EL (cell line): Measurements from ENCODE around the gene DDX43.
"Not testable (repeated sequence)": the region's sequence is repeated elsewhere in the genome, so short reads cannot be mapped to it uniquely, and the experiment has no call there.

ENCODE experiments used
- DNase-seq: peaks from one replicate; pipeline ENCODE4 v3.0.0-alpha.2; 2016

The DDX43 gene

GRCh38 chr6:73389854-73390253 is 4.8 kb upstream of the DDX43 start:
- DNase-seq, result no peak

DNA sequence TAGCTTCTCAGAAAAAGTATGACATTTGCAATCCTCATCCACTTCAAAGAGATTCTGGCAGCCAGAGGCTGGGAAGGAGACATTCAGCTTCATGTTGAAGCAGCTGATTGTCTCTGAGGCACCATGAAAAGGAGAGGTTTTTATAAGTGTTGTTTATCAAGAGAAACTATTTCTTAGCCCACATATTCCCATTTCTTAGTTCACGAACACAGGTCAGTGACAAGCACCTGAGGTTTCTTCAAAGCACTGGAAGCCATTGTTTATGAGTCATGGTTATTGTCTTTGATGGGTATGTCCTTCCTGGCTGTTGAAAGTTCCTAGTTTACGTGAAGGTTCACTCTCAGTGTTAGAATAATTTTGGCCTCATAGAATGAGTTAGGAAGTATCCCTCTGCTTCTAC is 3.0 kb upstream of the DDX43 start:
- no peak for DNase-seq

DNA sequence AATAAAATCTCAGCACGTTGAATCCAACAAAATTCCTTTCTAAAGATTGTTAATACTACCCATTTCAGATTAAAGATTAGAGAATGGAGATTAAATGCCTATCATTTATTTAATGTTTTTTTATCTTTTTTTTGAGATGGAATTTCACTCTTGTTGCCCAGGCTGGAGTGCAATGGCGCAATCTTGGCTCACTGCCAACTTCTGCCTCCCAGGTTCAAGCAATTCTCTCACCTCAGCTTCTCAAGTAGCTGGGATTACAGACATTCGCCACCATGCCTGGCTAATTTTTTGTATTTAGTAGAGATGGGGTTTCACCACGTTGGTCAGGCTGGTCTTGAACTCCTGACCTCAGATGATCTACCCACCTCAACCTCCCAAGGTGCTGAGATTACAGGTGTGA is 2.4 kb upstream of the DDX43 start:
- DNase-seq, result not testable (repeated sequence)

DNA sequence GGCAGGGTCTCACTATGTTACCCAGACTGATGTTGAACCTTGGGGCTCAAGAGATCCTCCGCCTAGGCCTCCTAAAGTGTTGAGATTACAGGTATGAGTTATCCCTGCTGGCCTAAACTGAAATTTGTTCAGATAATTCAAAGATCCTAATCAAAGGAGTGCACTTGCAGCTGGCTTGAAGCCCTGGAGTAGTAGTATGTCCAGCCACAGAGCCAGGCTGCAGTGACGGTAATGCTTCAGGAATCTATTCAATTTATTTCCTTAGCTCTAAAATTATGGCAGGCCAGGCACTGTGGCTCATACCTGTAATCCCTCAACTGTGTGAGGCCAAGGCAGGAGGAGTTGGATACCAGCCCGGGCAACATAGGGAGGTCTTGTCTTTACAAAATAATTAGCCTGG is 1.4 kb upstream of the DDX43 start:
- peak; percentile 12 for DNase-seq

DNA sequence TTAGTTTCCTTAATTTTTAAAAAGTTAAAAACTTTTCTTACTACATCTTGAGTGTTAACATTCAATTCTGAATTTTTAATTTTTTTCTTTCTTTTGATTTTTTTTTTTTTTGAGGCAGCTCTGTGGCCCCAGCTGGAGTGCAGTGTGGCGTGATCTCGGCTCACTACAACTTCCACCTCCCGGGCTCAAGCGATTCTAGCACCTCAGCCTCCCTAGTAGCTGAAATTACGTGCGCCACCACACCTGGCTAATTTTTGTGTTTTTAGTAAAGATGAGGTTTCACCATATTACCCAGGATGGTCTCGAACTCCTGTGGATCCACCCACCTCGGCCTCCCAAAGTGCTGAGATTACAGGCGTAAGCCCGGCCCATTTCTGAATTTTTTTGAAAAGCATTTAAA is 1.2 kb downstream of the DDX43 start:
- DNase-seq, result no peak

DNA sequence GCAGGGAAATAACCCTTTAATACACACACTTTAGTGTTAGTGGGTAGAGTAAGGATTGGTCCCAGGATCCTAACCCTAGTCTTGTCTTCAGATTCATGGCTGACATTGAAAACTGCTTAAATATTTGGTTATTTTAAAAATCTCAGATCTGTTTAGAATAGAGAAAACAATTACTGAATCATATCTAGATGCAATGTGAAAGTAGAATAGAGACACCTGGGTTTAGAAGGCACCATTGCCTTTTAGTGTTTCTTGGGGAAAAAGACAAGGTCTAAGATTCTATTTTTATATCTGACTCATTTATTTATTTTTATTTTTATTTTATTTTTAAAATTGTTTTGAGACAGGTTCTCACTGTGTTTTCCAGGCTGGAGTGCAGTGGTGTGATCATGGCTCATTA is 6.0 kb downstream of the DDX43 start:
- DNase-seq, result no peak

DNA sequence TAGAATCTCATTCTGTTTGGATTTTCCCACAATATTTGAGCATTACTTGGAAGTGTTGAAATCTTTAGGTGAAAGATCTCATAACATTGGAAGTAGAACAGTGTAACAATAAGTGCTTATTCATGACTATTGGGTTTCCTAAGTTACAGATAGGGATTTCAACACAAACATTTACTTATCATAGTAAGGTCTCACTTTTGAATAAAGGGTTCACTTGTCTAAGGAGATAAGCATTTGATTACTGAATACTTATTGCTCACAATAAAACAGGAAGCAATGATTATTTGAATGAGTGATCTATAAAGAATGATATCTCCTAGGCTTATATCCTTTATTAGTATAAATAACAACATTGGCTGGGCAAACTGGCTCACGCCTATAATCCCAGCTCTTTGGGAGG is 14.8 kb downstream of the DDX43 start:
- no peak for DNase-seq

GRCh38 chr6:73413102-73413501 is 18.5 kb downstream of the DDX43 start:
- DNase-seq, result no peak

DNA sequence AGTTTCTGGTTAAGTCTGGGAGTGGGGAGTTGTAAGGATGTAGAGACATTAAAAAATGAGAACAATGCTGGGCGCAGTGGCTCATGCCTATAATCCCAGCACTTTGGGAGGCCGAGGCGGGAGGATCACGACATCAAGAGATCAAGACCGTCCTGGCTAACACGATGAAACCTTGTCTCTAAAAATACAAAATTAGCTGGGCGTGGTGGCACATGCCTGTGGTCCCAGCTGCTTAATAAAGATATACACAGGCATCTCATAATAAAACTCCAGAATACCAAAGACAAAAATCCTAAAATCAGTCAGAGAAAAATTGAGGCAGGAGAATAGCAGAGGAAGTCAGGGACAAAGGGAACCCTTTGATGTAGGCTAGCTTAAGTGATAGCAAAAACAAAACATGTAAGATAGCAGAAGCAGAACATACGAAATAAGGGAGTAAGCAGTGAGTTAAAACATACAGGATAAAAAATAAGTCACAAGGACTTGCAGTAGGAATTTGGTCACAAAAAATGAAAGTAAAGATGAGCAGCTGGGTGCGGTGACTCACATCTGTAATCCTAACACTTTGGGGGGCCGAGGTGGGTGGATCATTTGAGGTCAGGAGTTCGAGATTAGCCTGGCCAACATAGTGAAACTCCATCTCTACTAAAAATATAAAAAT is 23.6 kb downstream of the DDX43 start:
- peak; percentile 30 for DNase-seq

- no peak for DNase-seq
Measured at GRCh38 chr6:73421534-73421933, 26.9 kb downstream of the DDX43 start.

DNA sequence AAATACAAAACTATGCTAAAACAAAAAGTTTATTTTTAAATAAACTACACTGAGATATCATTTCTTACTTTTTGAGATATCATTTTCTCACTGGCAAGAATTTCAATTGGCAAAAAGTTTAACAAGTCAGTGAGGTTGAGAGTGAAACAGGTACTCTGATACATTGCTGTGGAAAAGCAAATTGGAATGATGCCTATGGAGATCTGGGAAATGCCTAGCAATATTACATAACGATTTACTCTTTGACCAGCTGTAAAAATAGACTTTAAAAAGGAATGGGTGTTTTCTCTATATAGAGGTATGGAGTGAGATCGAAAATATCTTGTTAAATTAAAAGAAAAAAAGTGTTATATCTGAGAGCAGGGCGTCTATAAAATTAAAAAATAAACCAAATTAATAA is 40.6 kb downstream of the DDX43 start:
- DNase-seq, result no peak

- no peak for DNase-seq
Measured at GRCh38 chr6:73443555-73443954, 48.9 kb downstream of the DDX43 start.

DNA sequence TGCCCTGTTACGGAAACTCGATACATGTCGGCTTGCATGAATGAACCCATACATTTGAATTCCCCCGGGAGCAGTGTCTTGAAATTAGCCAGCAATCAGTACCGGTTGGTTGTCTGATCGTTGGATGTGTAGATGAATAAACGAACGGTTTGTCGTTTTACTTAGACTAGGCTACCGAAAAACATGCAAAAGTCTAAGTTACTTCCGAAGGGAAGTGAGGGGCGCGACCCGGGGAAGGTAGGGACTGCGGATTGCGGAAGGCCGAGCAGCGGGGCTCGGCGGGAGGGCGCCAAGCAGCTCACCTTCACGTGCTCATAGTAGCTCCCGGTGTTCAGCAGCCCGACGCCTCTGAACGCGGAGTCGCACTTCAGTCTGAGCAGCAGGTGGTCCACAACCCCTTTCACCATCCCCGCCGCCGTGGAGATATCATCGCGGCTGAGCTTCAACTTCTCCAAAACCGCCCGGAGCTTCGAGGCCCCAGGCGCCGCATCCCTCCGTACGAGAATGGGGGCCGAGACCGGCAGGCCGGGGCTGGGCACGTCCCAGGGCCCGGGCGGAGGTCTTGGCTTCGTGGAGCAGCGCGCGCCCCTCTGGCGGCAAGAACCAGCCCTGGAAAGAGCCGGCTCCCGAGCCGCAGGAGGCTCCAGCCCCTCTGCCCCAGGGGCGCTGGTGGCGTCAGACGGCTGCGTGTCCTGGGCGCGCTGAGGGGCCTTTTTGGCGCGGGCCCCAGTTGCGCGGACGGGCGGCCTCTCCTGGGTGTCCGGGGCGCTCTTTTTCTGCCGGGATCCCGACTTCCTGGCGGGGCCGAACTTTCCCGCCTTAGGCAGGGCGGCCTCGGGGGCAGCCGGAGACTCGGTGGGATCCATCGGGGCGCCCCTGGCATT is 56.8 kb downstream of the DDX43 start:
- DNase-seq, result peak; percentile 54

GRCh38 chr6:73452107-73452461 is 57.5 kb downstream of the DDX43 start, which contains the start of gene CGAS:
Gene CGAS, minus strand, starts transcription at chr6:73452297. Its CDS starts 116 bp downstream, at chr6:73452181.
- DNase-seq, result peak; percentile 87

DNA sequence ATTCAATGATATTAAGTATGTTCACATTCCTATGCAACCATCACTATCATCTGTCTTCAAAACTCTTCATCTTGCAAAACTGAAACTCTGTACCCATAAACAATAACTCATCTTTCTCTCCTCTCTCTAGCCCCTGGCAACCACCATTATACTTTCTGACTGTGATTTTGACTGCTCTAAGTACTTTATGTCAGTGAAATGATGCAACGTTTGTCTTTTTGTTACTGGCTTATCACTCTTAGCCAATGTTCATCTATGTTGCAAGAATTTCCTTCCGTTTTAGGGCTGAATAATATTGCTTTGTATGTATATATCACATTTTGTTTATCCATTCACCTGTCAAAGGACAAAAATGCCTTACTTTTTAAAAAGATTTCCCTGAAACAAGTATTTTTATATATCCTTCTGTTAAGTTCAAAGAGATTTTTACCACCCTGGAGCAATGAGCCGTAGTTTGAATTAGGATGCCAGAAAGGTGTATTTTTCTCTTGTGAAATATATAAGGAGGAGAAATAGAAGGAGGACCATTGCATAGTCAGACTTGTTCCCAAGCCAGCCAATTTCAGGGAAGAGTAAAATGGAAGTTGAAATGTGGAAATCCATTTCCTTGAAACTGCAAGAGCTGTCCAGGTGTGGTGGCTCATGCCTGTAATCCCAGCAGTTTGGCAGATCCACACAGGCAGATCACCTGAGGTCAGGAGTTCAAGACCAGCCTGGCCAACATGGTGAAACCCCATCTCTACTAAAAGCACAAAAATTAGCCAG is 61.4 kb downstream of the DDX43 start:
- no peak for DNase-seq

DNA sequence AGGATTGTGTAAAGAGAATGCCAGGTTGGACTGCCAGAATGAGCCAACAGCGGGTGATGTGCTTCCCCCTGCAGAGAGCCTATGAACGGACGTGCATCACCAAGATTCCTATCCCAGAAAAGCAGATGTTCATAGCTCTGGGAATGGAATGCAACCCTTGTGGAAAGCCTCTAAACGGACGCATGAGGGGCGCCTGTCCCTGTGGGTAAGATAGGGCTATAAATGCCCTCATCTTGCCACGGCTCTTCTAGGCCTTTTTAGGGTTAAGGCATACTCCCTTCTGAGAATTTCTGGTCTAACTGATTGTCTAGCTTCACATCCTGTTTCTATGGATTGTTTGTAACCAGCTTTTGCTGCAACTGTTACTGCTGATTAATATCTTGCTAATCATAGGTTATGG is 64.8 kb downstream of the DDX43 start:
- not testable (repeated sequence) for DNase-seq

DNA sequence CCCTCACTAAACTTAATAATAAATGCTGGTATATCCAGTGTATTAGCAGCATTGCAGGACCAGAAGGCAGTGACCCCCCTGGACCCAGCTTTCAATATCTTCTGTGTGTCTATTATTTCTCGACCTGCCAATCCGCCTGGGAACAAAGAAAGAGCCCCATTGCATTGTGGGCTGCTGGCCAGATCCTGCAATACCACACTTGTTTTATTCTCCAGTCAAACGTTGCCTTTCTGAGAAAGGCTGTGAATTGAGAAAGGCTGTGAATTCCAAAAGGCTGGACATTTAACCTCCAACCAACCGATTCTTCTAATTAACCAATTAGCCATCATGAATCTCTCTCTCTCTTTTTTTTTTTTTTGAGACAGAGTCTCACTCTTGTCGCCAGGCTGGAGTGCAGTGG is 65.4 kb downstream of the DDX43 start:
- no peak for DNase-seq

DNA sequence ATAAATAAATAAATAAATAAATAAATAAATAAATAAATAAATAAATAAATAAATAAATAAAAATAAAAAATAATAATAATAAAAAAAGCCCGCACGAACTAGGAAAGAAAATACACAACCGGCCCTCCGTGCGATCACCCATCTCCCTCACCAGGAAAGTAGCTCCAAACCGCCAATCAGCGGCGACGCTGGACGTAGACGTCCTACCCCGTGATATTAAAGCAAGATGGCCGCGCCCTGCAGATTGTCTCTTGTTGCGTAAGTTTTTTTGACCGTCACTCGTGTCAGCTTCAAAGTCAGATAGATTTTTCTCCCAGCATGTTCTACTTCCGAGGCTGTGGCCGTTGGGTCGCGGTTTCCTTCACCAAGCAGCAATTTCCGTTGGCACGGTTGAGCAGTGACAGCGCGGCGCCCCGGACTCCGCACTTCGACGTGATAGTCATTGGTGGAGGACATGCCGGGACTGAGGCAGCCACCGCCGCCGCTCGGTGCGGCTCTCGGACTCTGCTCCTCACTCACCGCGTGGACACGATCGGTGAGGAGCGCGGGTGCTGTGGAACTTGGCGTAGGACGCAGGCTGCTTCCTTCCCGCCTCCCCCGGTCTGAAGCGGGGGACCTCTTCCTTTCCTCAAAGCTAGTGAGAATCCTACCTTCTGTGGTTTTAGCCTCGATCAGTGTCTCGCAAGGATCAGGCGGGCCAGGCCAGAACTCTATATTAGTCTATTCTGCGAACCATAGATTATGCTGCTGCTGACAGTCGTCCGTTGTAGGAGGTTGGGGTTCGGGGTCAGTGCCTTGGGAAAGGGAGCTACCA is 67.1 kb downstream of the DDX43 start, which contains the start of gene MTO1:
MTO1 (plus strand) TSS at position 201 of the 814 bp plus-strand sequence; CDS start at position 319, 118 bp downstream.
- peak; percentile 91 for DNase-seq
